Measurements from ENCODE around the gene CLSTN1.

Gene CLSTN1

DNA sequence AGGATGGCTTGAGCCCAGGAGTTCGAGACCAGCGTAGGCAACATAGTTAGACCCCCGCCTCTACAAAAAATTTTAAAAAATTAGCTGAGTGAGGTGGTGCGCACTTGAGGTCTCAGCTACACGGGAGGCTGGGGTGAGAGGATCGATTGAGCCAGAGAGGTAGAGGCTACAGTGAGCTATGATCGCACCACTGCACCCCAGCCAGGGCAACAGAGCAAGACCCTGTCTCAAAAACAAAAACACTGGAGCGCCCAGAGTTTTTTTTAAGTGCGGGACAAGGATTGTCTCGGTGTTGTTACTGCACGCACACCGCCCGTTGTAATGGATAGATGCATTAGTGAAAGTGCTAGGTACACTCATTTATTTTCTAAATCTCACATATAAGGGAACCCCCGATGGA, 135.2 kb downstream of the CLSTN1 start:
- DNase-seq (ENCODE audit: low read depth in 1 of 2, low spot score in 1 of 2) = no peak

DNA sequence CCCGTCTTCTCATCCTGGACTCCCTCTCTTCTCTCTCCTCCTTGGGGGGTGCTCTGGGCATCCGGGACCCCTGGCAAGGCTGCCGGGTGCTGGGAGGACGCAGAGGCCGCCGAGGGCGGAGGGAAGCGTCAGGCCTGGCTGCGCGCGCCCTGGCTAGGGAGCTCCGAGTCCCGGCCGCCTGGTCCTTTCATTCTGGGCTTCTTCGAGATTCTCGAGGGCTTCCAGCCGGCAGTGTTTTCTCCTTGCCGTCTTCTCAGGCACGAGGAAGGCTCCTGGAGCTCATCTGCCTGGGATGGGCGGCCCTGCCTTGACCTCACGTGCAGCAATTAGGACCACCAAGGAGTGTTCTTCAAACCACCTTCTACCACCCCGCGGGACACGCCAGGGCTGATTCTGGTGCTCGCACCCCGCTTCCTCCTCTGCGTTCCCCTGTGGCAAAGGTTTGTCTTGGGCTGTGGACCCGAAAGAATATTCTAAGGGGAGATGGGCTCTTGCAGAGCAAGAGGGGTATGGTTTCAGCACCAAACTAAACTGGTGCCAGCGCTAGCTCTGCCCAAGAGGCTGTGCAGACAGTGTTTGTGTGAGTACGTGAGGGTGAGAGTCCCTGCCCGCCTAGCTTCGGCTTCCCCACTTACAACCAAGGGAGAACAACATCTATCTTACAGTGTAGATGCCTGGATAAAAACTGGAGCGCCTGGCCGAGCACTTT, 135.7 kb downstream of the CLSTN1 start:
- no peak for DNase-seq (ENCODE audit: low read depth in 1 of 2, low spot score in 1 of 2)

DNA sequence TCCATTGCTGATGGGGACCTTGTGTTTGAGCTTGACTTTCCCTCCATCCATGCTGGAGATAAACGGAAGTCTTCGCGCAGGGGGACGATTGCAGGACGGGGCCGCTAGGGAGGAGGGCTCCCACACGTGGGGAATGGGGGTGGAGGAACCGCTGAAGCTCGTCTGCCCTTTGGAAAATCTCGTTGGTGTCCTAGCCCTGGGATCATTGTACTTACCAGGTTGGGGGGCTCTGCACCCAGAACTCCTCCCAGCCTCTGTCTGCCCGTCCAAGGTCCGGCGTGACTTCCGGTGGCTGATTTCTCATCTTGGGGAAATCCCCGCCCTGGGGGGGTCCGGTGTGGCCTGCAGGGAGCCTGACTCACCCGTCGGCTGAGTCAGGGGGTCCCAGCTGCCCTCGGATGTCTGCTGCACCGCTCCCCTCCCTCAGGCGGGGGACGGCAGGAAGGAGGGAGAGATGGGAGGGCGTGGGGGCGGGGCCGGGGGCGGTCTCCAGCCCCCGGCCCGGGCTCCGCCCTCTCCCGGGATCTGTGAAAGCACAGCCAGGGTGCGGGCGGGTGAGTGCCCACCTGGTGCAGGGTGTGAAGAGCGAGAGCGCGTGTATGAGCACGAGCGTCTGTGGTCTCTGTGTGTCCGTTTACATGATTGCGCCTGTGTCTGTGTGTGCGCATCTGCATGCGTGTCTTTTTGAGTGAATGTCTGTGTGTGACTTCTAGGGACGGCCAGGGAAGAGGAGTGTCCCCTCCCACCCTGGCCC, 136.5 kb downstream of the CLSTN1 start:
- peak; percentile 16 to 63 for DNase-seq (ENCODE audit: low read depth in 1 of 2, low spot score in 1 of 2)

DNA sequence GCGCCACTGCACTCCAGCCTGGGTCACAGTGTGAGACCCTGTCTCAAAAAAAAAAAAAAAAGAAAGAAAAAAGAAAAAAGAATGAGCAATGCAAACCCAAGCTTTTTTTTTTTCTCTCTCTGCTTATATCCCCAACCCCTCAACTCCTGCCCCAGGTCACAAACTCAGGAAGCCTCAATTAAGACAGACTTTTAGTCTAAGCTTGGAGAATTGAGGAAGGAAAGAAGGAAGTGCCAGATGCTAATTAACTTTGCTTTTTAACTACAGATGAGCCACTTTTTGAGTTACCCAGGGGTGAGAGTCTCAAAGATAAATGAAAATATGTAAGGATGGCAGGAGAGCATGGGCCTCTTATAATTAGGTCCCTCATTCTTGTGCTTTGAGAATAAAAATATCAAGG, 139.0 kb downstream of the CLSTN1 start:
- no peak for DNase-seq (ENCODE audit: low read depth in 1 of 2, low spot score in 1 of 2)

DNA sequence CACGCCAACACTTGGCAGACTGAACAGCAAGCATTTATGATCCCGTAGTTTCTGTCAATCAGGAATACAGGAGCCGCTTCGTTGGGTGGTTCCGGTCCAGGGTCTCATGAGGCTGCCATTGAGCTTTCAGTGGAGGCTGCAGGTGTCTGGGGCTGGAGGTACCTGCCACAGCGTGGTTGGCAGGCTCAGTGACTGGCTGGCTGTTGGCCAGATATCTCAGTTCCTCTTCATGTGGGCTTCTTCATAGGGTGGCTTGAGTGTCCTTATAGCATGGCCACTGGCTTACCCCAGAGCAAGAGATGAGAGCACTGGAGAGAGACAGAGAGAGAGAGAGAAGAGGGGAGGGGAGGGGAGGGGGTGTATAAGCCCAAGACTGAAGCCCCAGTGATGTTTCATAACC, 142.9 kb downstream of the CLSTN1 start:
- no peak for DNase-seq (ENCODE audit: low read depth in 1 of 2, low spot score in 1 of 2)

DNA sequence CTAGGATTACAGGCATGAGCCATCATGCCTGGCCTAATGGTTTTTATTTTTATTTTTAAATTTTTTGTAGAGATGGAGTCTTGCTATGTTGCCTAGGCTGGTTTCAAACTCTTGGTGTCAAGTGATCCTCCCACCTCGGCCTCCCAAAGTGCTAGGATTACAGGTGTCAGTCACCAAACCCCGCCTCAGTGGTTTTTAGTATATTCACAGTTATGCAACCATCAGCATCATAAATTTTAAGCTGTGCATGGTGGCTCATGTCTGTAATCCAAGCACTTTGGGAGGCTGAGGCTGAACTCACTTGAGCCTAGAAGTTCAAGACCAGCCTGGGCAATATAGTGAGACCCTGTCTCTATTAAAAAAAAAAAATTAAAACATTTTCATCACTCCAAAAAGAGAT, 143.7 kb downstream of the CLSTN1 start:
- no peak for DNase-seq (ENCODE audit: low read depth in 1 of 2, low spot score in 1 of 2)
